ENCODE data around the gene VOPP1. TPM values are rescaled to one million over a fixed set of nuclear protein-coding genes. Genes with fewer than 3 reads are reported as not detected.

VOPP1 gene
- total RNA-seq, 1 donor from 2014 or later = 97.9 TPM

DNA sequence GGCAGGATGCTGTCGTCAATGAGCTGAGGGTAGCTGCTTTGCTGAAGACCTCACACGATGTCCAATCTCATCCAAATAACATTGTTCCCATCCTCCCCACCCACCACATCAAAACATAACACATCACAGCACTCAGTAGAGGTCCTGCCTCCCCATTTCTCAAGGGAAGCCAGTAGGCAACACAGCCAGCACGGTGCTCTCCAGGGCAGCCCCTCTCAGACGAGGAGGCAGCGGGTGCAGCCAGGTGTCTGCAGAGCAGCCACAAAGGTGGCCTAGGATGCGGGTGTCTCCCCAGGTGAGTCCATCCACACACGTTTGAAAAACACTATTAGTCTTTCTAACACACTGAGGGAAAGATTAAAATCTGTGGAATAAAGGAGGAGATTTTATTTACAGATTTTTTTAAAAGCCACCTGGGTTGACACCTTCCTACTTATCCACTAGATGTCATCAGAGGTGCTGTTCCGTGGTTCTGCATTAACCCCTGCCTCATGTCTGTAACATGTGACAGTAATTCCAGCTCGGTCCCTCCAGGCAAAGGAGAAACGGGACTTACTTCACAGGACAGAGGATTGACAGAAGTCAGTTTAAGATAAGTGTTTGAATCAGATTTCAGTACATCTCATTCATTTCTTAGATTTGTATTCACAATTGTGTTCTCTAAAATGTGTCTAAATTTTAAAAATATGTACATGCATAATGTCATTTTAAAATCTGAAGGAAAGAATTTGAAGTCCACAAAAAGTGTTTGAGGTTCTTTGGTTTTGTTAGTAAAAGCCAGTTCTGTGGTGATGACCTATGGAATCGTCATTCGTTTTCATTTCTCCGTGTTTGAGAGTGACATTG, 139.1 kb downstream of the VOPP1 start:
- Histone ChIP-seq H3K4me3 (ENCODE audit: low read depth, low read length) (no peak overlapping the region), H3K27me3 (ENCODE audit: control insufficient read depth, insufficient read depth, low read length) (no peaks in the 10 kb centered on the region), H3K36me3 (ENCODE audit: control insufficient read depth, insufficient read depth, low read length) (no peaks in the 10 kb centered on the region)
- peak; percentile 51 for TF ChIP-seq CTCF (IDR thresholded peaks at IDR 0.05; ENCODE audit: insufficient read depth, low read length, severe bottlenecking)
- DNase-seq (ENCODE audit: low read depth) (peak; percentile 59), FAIRE-seq (no peak)

DNA sequence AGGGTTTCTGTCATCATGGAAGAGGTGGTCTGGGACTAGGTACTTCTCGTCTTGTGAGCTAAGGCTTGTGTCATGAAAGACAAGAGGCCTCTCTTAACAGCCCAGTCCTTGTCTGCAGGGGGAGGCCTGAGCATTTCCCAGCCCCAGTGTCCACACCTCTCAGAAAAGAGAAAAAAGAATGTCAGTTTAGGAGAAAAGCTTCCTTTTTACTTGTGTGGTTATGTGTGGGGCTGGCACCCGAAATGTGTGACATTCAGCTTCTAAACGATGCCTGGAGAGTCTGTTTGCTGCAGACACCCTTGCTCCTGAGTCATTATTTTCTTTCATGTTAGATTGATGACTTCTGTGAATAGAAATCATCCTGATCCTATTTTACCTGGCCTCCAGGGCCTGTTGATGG, 139.8 kb downstream of the VOPP1 start:
- no peak overlapping the region for H3K4me3 ChIP-seq (ENCODE audit: low read depth, low read length)
- no peak for FAIRE-seq
- H3K27me3 ChIP-seq (ENCODE audit: control insufficient read depth, insufficient read depth, low read length) = no peaks in the 10 kb centered on the region
- TF ChIP-seq CTCF (IDR thresholded peaks at IDR 0.05; ENCODE audit: insufficient read depth, low read length, severe bottlenecking) = no peak
- DNase-seq (ENCODE audit: low read depth) = no peak
- H3K36me3 ChIP-seq (ENCODE audit: control insufficient read depth, insufficient read depth, low read length) = no peaks in the 10 kb centered on the region

DNA sequence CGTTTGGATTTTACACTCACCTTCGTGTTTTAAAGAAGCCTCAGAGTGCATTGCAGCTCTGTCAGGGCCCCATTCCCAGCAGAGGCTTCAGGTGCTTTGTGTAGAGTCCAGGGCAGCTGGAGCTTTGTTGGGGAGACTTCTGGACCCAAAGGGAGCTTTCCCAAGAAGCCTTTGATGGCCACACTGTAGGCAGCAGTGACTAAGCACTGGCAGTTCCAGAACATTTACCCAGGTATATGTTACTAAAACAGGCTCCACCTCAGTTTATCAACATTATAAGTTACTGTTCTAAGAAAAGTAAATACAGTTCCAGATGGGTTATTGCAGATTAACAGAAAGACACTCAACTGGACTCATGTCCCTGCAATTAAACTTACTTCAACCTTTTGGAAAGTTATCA, 140.4 kb downstream of the VOPP1 start:
- DNase-seq (ENCODE audit: low read depth) (no peak), FAIRE-seq (no peak)
- Histone ChIP-seq H3K36me3 (ENCODE audit: control insufficient read depth, insufficient read depth, low read length) (no peaks in the 10 kb centered on the region), H3K27me3 (ENCODE audit: control insufficient read depth, insufficient read depth, low read length) (no peaks in the 10 kb centered on the region), H3K4me3 (ENCODE audit: low read depth, low read length) (no peak overlapping the region)
- TF ChIP-seq CTCF (IDR thresholded peaks at IDR 0.05; ENCODE audit: insufficient read depth, low read length, severe bottlenecking) = no peak

- FAIRE-seq (no peak), DNase-seq (ENCODE audit: low read depth) (no peak)
- Histone ChIP-seq H3K27me3 (ENCODE audit: control insufficient read depth, insufficient read depth, low read length) (no peaks in the 10 kb centered on the region), H3K4me3 (ENCODE audit: low read depth, low read length) (no peak overlapping the region), H3K36me3 (ENCODE audit: control insufficient read depth, insufficient read depth, low read length) (no peaks in the 10 kb centered on the region)
- TF ChIP-seq CTCF (IDR thresholded peaks at IDR 0.05; ENCODE audit: insufficient read depth, low read length, severe bottlenecking) = no peak
Observed at GRCh38 chr7:55429835-55430499, 142.3 kb downstream of the VOPP1 start.

DNA sequence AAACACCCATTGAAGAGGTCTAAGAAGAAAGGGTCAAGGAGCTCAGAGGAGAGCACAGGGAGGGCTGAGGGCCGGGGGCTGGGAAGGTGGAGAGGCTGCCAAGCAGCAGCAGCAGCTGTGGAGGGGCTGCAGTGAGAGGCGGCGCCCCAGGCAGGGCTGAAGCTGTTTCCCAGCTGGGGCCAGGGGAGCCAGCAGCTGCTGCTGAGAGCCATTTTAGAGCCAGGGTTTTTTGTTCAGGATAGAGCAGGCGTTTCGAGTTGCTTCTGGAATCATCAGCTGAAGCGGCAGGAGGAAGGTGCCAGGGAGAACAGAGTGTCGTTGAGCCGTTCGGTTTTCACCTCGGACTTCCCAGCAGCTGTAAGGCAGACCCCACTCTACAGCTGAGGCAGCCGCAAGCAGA, 144.5 kb downstream of the VOPP1 start:
- FAIRE-seq (no peak), DNase-seq (ENCODE audit: low read depth) (no peak)
- Histone ChIP-seq H3K36me3 (ENCODE audit: control insufficient read depth, insufficient read depth, low read length) (no peaks in the 10 kb centered on the region), H3K27me3 (ENCODE audit: control insufficient read depth, insufficient read depth, low read length) (no peaks in the 10 kb centered on the region), H3K4me3 (ENCODE audit: low read depth, low read length) (no peak overlapping the region)
- TF ChIP-seq CTCF (IDR thresholded peaks at IDR 0.05; ENCODE audit: insufficient read depth, low read length, severe bottlenecking) = no peak
